Mammary epithelial cell (primary cell): Measurements from ENCODE around the gene CSE1L.
"Not testable (repeated sequence)": the region's sequence is repeated elsewhere in the genome, so short reads cannot be mapped to it uniquely, and the experiment has no call there.

Source experiments
- CTCF ChIP-seq, 2 donors: IDR thresholded peaks in 1 of 2; conservative IDR thresholded peaks in 1 of 2; 2 replicates each; pipeline ENCODE4 v1.5.1; 2011 to 2012; ENCODE audit warnings: inconsistent platforms in 2 of 2, low read length in 2 of 2, mild to moderate bottlenecking in 2 of 2, control low read depth in 1 of 2, low read depth in 1 of 2; ENCODE audit not compliant: insufficient read depth in 1 of 2; ENCODE audit errors: extremely low read depth in 1 of 2
- EZH2 ChIP-seq: IDR thresholded peaks from 2 replicates; pipeline ENCODE4 v1.6.1; 2012; ENCODE audit warnings: low read length, inconsistent platforms, borderline replicate concordance

GRCh38 chr20:49104979-49105547, 59.0 kb downstream of the CSE1L start:
- TF ChIP-seq CTCF (conservative IDR thresholded peaks at IDR 0.05 in 1 of 2, IDR thresholded peaks at IDR 0.05 in 1 of 2; ENCODE audit: extremely low read depth in 1 of 2, insufficient read depth in 1 of 2, low read depth in 1 of 2, low read length in 2 of 2); EZH2: not testable (repeated sequence)
